ENCODE results near the gene CREB3L4.

DNA sequence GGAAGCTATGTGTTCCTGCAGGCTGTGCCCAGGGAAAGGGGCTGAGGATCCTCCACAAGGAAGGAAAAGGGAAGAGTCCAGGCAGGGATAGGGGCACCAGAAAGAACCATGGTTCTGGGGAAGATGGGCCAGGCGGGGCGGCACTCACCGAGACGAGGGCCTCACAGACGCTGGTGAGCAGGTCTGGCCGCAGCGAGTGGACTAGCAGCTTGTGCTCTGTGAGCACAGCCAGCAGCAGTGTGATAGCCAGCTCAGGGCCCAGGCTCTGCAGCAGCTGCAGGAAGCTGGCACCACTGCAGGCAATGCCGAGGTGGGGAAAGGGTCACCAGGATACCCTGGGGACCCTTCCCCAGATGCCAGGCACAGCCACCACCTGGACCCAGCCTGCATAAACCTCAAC is 26.9 kb upstream of the CREB3L4 start:
- no peak for TF ChIP-seq POLR2A (IDR thresholded peaks at IDR 0.05; ENCODE audit: low read depth, low read length)
- TF ChIP-seq POLR2AphosphoS5 (IDR thresholded peaks at IDR 0.05; ENCODE audit: low read depth, low read length), result no peak
